ENCODE data around the gene ASPDH. TPM values are rescaled to one million over a fixed set of nuclear protein-coding genes. Genes with fewer than 3 reads are reported as not detected.

Gene ASPDH
- total RNA-seq, 1 experiment from 2014 or later, result not detected

DNA sequence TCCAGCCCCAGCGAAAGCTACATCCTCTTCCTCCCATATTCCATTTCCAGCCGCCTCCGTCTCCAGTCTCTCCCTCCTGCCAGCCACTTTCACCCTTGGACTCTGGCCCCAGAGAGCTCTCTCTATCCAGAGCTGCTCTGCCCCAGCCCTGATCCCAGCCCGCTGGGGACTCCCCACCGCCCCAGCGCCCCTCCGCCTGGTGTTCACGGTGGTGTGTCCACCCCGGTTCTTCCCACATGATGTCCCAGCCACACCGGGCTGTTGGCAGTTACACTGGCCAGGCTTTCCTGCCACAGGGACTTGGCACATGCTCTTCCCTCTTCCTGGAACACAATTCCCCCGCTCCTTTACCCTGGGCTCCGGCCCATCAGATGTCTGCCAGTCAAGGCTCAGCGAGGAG is 48.7 kb downstream of the ASPDH start:
- intact Hi-C loops (cut with micrococcal nuclease; ENCODE audit: unreplicated experiment), result no loop called here
- DNase-seq, result no peak
- Mint-ChIP-seq H3K4me3 (ENCODE audit: unreplicated experiment) (no peak overlapping the region), H3K27ac (ENCODE audit: unreplicated experiment) (peak overlapping the region; percentile 19), H3K36me3 (ENCODE audit: insufficient read depth, unreplicated experiment) (no peaks in the 10 kb centered on the region), H3K4me1 (ENCODE audit: low read depth, unreplicated experiment) (peaks cover 7% of the 10 kb centered on the region), H3K9me3 (ENCODE audit: unreplicated experiment) (no peaks in the 10 kb centered on the region), H3K27me3 (ENCODE audit: insufficient read depth, unreplicated experiment) (no peaks in the 10 kb centered on the region)
- Histone ChIP-seq H3K9me3 (no peaks in the 10 kb centered on the region), H3K27me3 (replicated peaks; ENCODE audit: control insufficient read depth, insufficient read depth, low read length) (no peaks in the 10 kb centered on the region), H3K4me3 (ENCODE audit: low read depth, low read length) (no peak overlapping the region), H3K36me3 (ENCODE audit: control insufficient read depth, insufficient read depth, low read length) (no peaks in the 10 kb centered on the region), H3K4me1 (peaks cover 24% of the 10 kb centered on the region)
- CTCF ChIA-PET, result interaction anchor here (1.0 to 2.9 kb wide), 2 partner anchors 96 to 108 kb away, joined by 4 to 18 read pairs; no protein-coding TSS in a partner anchor
- BruUV-seq (replicated peaks), result no TSS peak
- POLR2A ChIA-PET, result no interaction called here
- TF ChIP-seq, protein P1, sequence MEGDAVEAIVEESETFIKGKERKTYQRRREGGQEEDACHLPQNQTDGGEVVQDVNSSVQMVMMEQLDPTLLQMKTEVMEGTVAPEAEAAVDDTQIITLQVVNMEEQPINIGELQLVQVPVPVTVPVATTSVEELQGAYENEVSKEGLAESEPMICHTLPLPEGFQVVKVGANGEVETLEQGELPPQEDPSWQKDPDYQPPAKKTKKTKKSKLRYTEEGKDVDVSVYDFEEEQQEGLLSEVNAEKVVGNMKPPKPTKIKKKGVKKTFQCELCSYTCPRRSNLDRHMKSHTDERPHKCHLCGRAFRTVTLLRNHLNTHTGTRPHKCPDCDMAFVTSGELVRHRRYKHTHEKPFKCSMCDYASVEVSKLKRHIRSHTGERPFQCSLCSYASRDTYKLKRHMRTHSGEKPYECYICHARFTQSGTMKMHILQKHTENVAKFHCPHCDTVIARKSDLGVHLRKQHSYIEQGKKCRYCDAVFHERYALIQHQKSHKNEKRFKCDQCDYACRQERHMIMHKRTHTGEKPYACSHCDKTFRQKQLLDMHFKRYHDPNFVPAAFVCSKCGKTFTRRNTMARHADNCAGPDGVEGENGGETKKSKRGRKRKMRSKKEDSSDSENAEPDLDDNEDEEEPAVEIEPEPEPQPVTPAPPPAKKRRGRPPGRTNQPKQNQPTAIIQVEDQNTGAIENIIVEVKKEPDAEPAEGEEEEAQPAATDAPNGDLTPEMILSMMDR (IDR thresholded peaks at IDR 0.05; ENCODE audit: insufficient read depth in 1 of 2, low read depth in 1 of 2, low read length in 1 of 2, severe bottlenecking in 1 of 2, unreplicated experiment in 1 of 2), result no peak

DNA sequence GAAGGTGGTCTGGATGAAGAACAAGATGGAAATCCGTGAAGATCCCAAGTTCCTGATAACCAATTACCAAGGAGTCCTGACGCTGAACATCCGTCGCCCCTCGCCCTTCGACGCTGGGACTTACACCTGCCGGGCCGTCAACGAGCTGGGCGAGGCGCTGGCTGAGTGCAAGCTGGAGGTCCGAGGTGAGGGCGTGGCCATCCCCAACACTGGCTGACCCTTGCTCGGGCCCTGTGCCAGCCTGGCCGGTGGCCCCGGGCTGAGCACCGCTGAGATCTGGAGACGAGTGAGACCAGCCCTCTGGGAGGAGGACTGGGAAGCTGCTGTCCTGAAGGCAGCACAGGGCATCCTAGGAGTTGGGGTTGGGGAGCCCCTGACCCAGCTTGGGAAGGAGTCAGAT is 49.4 kb downstream of the ASPDH start:
- H3K4me1 Mint-ChIP-seq (ENCODE audit: low read depth, unreplicated experiment), result peaks cover 7% of the 10 kb centered on the region
- ChIA-PET POLR2A (no interaction called here), CTCF (interaction anchor here (1.0 to 2.9 kb wide), 2 partner anchors 96 to 107 kb away, joined by 4 to 18 read pairs; no protein-coding TSS in a partner anchor)
- peak overlapping the region; percentile 19 for H3K27ac Mint-ChIP-seq (ENCODE audit: unreplicated experiment)
- BruUV-seq (replicated peaks), result no TSS peak
- Histone ChIP-seq H3K9me3 (no peaks in the 10 kb centered on the region), H3K4me1 (peaks cover 28% of the 10 kb centered on the region), H3K27me3 (replicated peaks; ENCODE audit: control insufficient read depth, insufficient read depth, low read length) (no peaks in the 10 kb centered on the region), H3K4me3 (ENCODE audit: low read depth, low read length) (no peak overlapping the region), H3K36me3 (ENCODE audit: control insufficient read depth, insufficient read depth, low read length) (no peaks in the 10 kb centered on the region)
- H3K27me3 Mint-ChIP-seq (ENCODE audit: insufficient read depth, unreplicated experiment), result no peaks in the 10 kb centered on the region
- H3K36me3 Mint-ChIP-seq (ENCODE audit: insufficient read depth, unreplicated experiment), result no peaks in the 10 kb centered on the region
- no peaks in the 10 kb centered on the region for H3K9me3 Mint-ChIP-seq (ENCODE audit: unreplicated experiment)
- TF ChIP-seq, protein P1 (IDR thresholded peaks at IDR 0.05; ENCODE audit: insufficient read depth in 1 of 2, low read depth in 1 of 2, low read length in 1 of 2, severe bottlenecking in 1 of 2, unreplicated experiment in 1 of 2), result no peak
- no peak for DNase-seq
- H3K4me3 Mint-ChIP-seq (ENCODE audit: unreplicated experiment), result no peak overlapping the region
- intact Hi-C loops (cut with micrococcal nuclease; ENCODE audit: unreplicated experiment), result no loop called here

DNA sequence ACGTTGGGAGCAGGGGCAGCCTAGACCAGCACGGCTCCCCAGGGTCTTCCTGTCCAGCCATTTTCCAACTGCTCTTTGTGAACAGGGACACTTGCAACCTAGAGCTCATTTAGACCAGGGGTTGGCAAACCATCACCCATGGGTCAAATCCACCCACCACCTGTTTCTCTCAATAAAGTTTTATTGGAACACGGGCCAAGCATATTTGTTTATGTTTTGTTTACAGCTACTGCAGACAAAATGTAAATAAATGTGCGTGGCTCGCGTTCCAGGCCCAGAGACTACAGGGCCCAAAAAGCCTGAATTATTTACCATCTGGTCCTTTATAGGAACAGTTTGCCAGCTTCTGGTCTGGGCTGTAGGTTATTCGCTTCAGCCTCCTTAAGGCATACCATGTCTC is 50.7 kb downstream of the ASPDH start:
- POLR2A ChIA-PET, result no interaction called here
- intact Hi-C loops (cut with micrococcal nuclease; ENCODE audit: unreplicated experiment), result no loop called here

More for the DNA sequence above, 50.7 kb downstream of the ASPDH start:
- CTCF ChIA-PET, result interaction anchor here (1.0 to 1.2 kb wide), 2 partner anchors 30 to 106 kb away, joined by 3 to 4 read pairs; partner anchors contain the start of gene MYBPC2
- Mint-ChIP-seq H3K27ac (ENCODE audit: unreplicated experiment) (no peak overlapping the region), H3K27me3 (ENCODE audit: insufficient read depth, unreplicated experiment) (no peaks in the 10 kb centered on the region), H3K9me3 (ENCODE audit: unreplicated experiment) (no peaks in the 10 kb centered on the region), H3K4me3 (ENCODE audit: unreplicated experiment) (no peak overlapping the region), H3K36me3 (ENCODE audit: insufficient read depth, unreplicated experiment) (no peaks in the 10 kb centered on the region), H3K4me1 (ENCODE audit: low read depth, unreplicated experiment) (peaks cover 7% of the 10 kb centered on the region)
- no TSS peak for BruUV-seq (replicated peaks)
- Histone ChIP-seq H3K4me1 (peaks cover 28% of the 10 kb centered on the region), H3K4me3 (ENCODE audit: low read depth, low read length) (no peak overlapping the region), H3K27me3 (replicated peaks; ENCODE audit: control insufficient read depth, insufficient read depth, low read length) (no peaks in the 10 kb centered on the region), H3K36me3 (ENCODE audit: control insufficient read depth, insufficient read depth, low read length) (no peaks in the 10 kb centered on the region), H3K9me3 (no peaks in the 10 kb centered on the region)
- TF ChIP-seq, protein P1 (IDR thresholded peaks at IDR 0.05; ENCODE audit: insufficient read depth in 1 of 2, low read depth in 1 of 2, low read length in 1 of 2, severe bottlenecking in 1 of 2, unreplicated experiment in 1 of 2), result no peak
- no peak for DNase-seq

Other genes starting within 250 kb of the ASPDH start
- 20.6 and 24.6 TPM in 2 replicates for gene KCNC3, start 184.5 kb downstream of the ASPDH start, total RNA-seq (2022)
- 1.2 and 1.6 TPM in 2 replicates for gene NAPSA, start 148.3 kb downstream of the ASPDH start, total RNA-seq (2022)
- gene NR1H2, start 137.5 kb downstream of the ASPDH start, total RNA-seq (2022), result 38.3 and 40.3 TPM in 2 replicates
- gene POLD1, start 129.6 kb downstream of the ASPDH start, total RNA-seq (2022), result 128 TPM in 2 replicates
- gene SPIB, start 95.0 kb downstream of the ASPDH start, total RNA-seq (2022), result 0.50 and 0.51 TPM in 2 replicates
- gene MYBPC2, start 81.0 kb downstream of the ASPDH start, total RNA-seq (2022), result 0.91 and 1.6 TPM in 2 replicates
- 42.9 and 46.3 TPM in 2 replicates for gene EMC10, start 37.4 kb downstream of the ASPDH start, total RNA-seq (2022)
- gene GARIN5A, start 37.1 kb downstream of the ASPDH start, total RNA-seq (2022), result 1.4 and 1.5 TPM in 2 replicates
- 27.7 and 27.9 TPM in 2 replicates for gene JOSD2, start 2.7 kb downstream of the ASPDH start, total RNA-seq (2022)
- gene LRRC4B, start 54.5 kb upstream of the ASPDH start, total RNA-seq (2022), result 0.30 and 0.54 TPM in 2 replicates
- gene SYT3, start 126.0 kb upstream of the ASPDH start, total RNA-seq (2022), result 0.41 and 0.70 TPM in 2 replicates
- 0.41 TPM in 1 of 2 replicates, not detected in the other for gene C19orf81, start 135.5 kb upstream of the ASPDH start, total RNA-seq (2022)
- not detected in 2 replicates for gene SHANK1, start 205.9 kb upstream of the ASPDH start, total RNA-seq (2022)
- gene CLEC11A, start 209.5 kb upstream of the ASPDH start, total RNA-seq (2022), result 0.51 and 1.1 TPM in 2 replicates